Endothelial cell of umbilical vein (primary cell): ENCODE results near the gene PTPDC1. TPM values are rescaled to one million over a fixed set of nuclear protein-coding genes. Genes with fewer than 3 reads are reported as not detected.

Source experiments
- BruUV-seq: library from RNA; stranded (reverse); fragments of 400-500 nt; replicated peaks from 2 replicates; lab custom pipeline; 2021; lab: Mats Ljungman, UMichigan
- CTCF ChIA-PET: fragments of 300-600, 350-600 bp; sonication (Branson Sonifier 250); formaldehyde crosslinking; loops from one replicate; lab custom pipeline; 2021; ENCODE audit warnings: antibody characterized with exemption, inconsistent platforms; lab: Charles Lee
- POLR2A ChIA-PET: fragments of 300-600, 350-600 bp; sonication (Branson Sonifier 250); formaldehyde crosslinking; loops from one replicate; lab custom pipeline; 2021; ENCODE audit warnings: antibody characterized with exemption, inconsistent platforms; lab: Charles Lee
- DNase-seq: peaks from one replicate; pipeline ENCODE4 v3.0.0-alpha.2; 2011; ENCODE audit warnings: low read depth, low spot score
- FAIRE-seq: peaks from 2 replicates; lab custom pipeline; 2011; peaks lifted over from hg19 to GRCh38; lab: Jason Lieb, UNC
- H2AFZ ChIP-seq: 2 replicates; pipeline ENCODE4 v1.6.0; 2012; ENCODE audit warnings: low read depth, low read length, control low read depth, inconsistent platforms
- H3K27ac ChIP-seq: 2 replicates; pipeline ENCODE4 v1.5.1; 2011; ENCODE audit warnings: low read depth, mild to moderate bottlenecking, control low read depth, low read length, moderate library complexity; ENCODE audit not compliant: insufficient read depth
- H3K27me3 ChIP-seq, 2 experiments: 2 replicates each; pipeline versions ENCODE4 v1.6.0 to v1.6.1; 2011; ENCODE audit warnings: low read length in 2 of 2, mixed read lengths in 1 of 2; ENCODE audit not compliant: control insufficient read depth in 2 of 2, insufficient read depth in 2 of 2
- H3K36me3 ChIP-seq, 2 experiments: 2 replicates in 1 of 2; 3 replicates in 1 of 2; pipeline ENCODE4 v1.5.1; 2011; ENCODE audit warnings: low read length in 2 of 2, mild to moderate bottlenecking in 1 of 2, moderate library complexity in 1 of 2; ENCODE audit not compliant: control insufficient read depth in 2 of 2, insufficient read depth in 2 of 2; ENCODE audit errors: extremely low read depth in 1 of 2
- H3K4me1 ChIP-seq: 3 replicates; pipeline ENCODE4 v1.5.1; 2011; ENCODE audit warnings: mild to moderate bottlenecking, low read length; ENCODE audit not compliant: control insufficient read depth, insufficient read depth; ENCODE audit errors: extremely low read depth
- H3K4me2 ChIP-seq: 2 replicates; pipeline ENCODE4 v1.6.1; 2011; ENCODE audit warnings: low read length, control low read depth, mixed read lengths; ENCODE audit not compliant: insufficient read depth
- H3K4me3 ChIP-seq, 3 experiments: fragments of 200-600 bp in 1 of 3; sonication (generic), shearing (Covaris generic) in 1 of 3; replicated peaks in 1 of 3; 2 replicates each; pipeline ENCODE4 v1.5.1; 2011 to 2016; ENCODE audit warnings: control low read depth in 3 of 3, low read length in 3 of 3, mild to moderate bottlenecking in 2 of 3, inconsistent platforms in 1 of 3, low read depth in 1 of 3, moderate library complexity in 1 of 3; ENCODE audit not compliant: insufficient read depth in 1 of 3
- H3K79me2 ChIP-seq: 2 replicates; pipeline ENCODE4 v1.6.0; 2012; ENCODE audit warnings: low read length, inconsistent platforms; ENCODE audit not compliant: control insufficient read depth, insufficient read depth
- H3K9ac ChIP-seq: replicated peaks from 2 replicates; pipeline ENCODE3; 2011; ENCODE audit warnings: low read length, control low read depth; ENCODE audit not compliant: insufficient read depth; ENCODE audit errors: extremely low read depth
- H3K9me1 ChIP-seq: replicated peaks from 3 replicates; pipeline ENCODE4 v1.6.0; 2011; ENCODE audit warnings: mild to moderate bottlenecking, low read length; ENCODE audit not compliant: control insufficient read depth, insufficient read depth; ENCODE audit errors: extremely low read depth
- H3K9me3 ChIP-seq: replicated peaks from 2 replicates; pipeline ENCODE4 v1.5.1; 2012; ENCODE audit warnings: low read length, inconsistent platforms; ENCODE audit not compliant: control insufficient read depth, insufficient read depth
- H4K20me1 ChIP-seq: replicated peaks from 2 replicates; pipeline ENCODE3; 2011; ENCODE audit warnings: mild to moderate bottlenecking, low read length; ENCODE audit not compliant: control insufficient read depth, insufficient read depth; ENCODE audit errors: extremely low read depth
- EZH2 ChIP-seq: IDR thresholded peaks from 2 replicates; pipeline ENCODE4 v1.6.1; 2012; ENCODE audit warnings: borderline replicate concordance, low read depth, mild to moderate bottlenecking, moderate library complexity, low read length, inconsistent platforms; ENCODE audit not compliant: severe bottlenecking
- FOS ChIP-seq: IDR thresholded peaks from 2 replicates; pipeline ENCODE4 v1.6.1; 2011; ENCODE audit warnings: mild to moderate bottlenecking, low read length, moderate library complexity, borderline replicate concordance; ENCODE audit not compliant: insufficient read depth
- GATA2 ChIP-seq: IDR thresholded peaks from 2 replicates; pipeline ENCODE4 v1.7.0; 2011; ENCODE audit warnings: low read depth, mild to moderate bottlenecking, moderate library complexity, mixed read lengths, low read length; ENCODE audit not compliant: insufficient read length, insufficient read depth
- JUN ChIP-seq: IDR thresholded peaks from 2 replicates; pipeline ENCODE4 v1.6.1; 2011; ENCODE audit warnings: borderline replicate concordance, low read depth; ENCODE audit not compliant: insufficient read length, insufficient read depth
- MYC ChIP-seq: IDR thresholded peaks from one replicate; pipeline ENCODE4 v1.6.1; 2011; ENCODE audit warnings: mild to moderate bottlenecking, low read depth, low read length
- POLR2A ChIP-seq: IDR thresholded peaks from 2 replicates; pipeline ENCODE4 v1.6.1; 2012; ENCODE audit warnings: low read depth, mild to moderate bottlenecking, control low read depth, low read length
- POLR2AphosphoS5 ChIP-seq: IDR thresholded peaks from 2 replicates; pipeline ENCODE4 v1.6.1; 2012; ENCODE audit warnings: low read depth, mild to moderate bottlenecking, control low read depth, low read length, moderate library complexity; ENCODE audit not compliant: insufficient read depth
- dilution Hi-C: fragments of 300-500 bp; cut with MboI; formaldehyde crosslinking; loops from one replicate; pipeline ENCODE4 v1.15.0; 2019; ENCODE audit warnings: low sequenced_read_pairs; ENCODE audit not compliant: extremely low pct_ligation_motif_present
- intact Hi-C: fragments of 100-400 bp; cut with micrococcal nuclease; formaldehyde crosslinking; loops from one replicate; pipeline ENCODE4 v1.10.0; 2022
- polyA plus RNA-seq, 4 experiments: library from polyadenylated mRNA; depleted of rRNA in 3 of 4; stranded (reverse) in 3 of 4; unstranded in 1 of 4; fragments of >200 nt; gene quantifications; 2 replicates each; pipeline versions ENCODE4 v1.2.1 to v1.2.3, GENCODE V29; 2011 to 2012; ENCODE audit warnings: missing spikeins in 1 of 4
- total RNA-seq: library from RNA; stranded (reverse); gene quantifications from 2 replicates; pipeline ENCODE4 v1.2.3, GENCODE V29; 2021
- TF ChIP-seq, protein P1 (sequence below), 2 donors: IDR thresholded peaks; 1 replicate in 1 of 2; 2 replicates in 1 of 2; pipeline ENCODE4 v1.5.1; 2011; ENCODE audit warnings: low read length in 2 of 2, mild to moderate bottlenecking in 2 of 2, moderate library complexity in 2 of 2, control low read depth in 1 of 2, inconsistent platforms in 1 of 2, low read depth in 1 of 2; ENCODE audit not compliant: insufficient read depth in 1 of 2; ENCODE audit errors: extremely low read depth in 1 of 2
- TF ChIP-seq, protein P2 (sequence below): IDR thresholded peaks from 2 replicates; pipeline ENCODE4 v1.6.1; 2011; ENCODE audit not compliant: insufficient read depth, insufficient read length

PTPDC1 gene
- total and polyA plus RNA-seq, 2 donors (not counting 3 experiments of a cell fraction or from before 2014, with no cell fraction given), result 4.3 to 9.1 TPM

DNA sequence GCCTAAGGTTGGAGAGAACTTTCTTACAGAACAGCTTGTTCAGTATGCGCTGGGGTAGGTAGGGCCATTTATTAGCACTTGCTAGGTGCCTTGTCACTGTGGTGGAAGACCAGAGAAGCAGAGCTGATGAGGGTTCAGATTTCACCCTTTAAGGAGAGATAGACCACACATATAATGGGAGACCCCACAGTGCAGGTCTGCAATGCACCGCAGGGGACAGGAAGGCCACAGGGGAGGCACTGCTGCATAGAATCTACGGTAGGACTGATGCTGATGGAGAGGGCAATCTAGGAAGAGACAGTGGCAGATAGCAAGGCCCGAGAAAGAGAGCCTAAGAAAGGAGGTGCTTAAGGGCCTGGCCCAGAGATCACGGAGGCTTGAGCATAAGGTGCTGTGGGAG is 64.2 kb downstream of the PTPDC1 start:
- Histone ChIP-seq H3K4me2 (no peak overlapping the region), H3K4me3 (no peak overlapping the region), H2AFZ (no peak overlapping the region), H3K36me3 (no peaks in the 10 kb centered on the region), H3K27ac (no peak overlapping the region), H3K79me2 (no peaks in the 10 kb centered on the region), H3K27me3 (no peaks in the 10 kb centered on the region), H3K4me1 (no peaks in the 10 kb centered on the region), H4K20me1 (no peaks in the 10 kb centered on the region), H3K9me1 (no peaks in the 10 kb centered on the region), H3K9ac (no peak overlapping the region), H3K9me3 (no peaks in the 10 kb centered on the region)
- DNase-seq, result no peak
- CTCF ChIA-PET, result interaction anchor here (1.1 to 2.0 kb wide), 2 partner anchors 8 to 65 kb away, joined by 3 to 6 read pairs; no protein-coding TSS in a partner anchor
- TF ChIP-seq MYC, result no peak
- TF ChIP-seq GATA2, result no peak
- no peak for TF ChIP-seq JUN
- no peak for TF ChIP-seq POLR2A
- TF ChIP-seq, protein P1, sequence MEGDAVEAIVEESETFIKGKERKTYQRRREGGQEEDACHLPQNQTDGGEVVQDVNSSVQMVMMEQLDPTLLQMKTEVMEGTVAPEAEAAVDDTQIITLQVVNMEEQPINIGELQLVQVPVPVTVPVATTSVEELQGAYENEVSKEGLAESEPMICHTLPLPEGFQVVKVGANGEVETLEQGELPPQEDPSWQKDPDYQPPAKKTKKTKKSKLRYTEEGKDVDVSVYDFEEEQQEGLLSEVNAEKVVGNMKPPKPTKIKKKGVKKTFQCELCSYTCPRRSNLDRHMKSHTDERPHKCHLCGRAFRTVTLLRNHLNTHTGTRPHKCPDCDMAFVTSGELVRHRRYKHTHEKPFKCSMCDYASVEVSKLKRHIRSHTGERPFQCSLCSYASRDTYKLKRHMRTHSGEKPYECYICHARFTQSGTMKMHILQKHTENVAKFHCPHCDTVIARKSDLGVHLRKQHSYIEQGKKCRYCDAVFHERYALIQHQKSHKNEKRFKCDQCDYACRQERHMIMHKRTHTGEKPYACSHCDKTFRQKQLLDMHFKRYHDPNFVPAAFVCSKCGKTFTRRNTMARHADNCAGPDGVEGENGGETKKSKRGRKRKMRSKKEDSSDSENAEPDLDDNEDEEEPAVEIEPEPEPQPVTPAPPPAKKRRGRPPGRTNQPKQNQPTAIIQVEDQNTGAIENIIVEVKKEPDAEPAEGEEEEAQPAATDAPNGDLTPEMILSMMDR (IDR thresholded peaks at IDR 0.05; ENCODE audit: extremely low read depth in 1 of 2, insufficient read depth in 1 of 2, low read depth in 1 of 2, low read length in 2 of 2), result no peak
- no peak for TF ChIP-seq POLR2AphosphoS5
- no peak for TF ChIP-seq FOS
- no peak for TF ChIP-seq EZH2
- TF ChIP-seq, protein P2, sequence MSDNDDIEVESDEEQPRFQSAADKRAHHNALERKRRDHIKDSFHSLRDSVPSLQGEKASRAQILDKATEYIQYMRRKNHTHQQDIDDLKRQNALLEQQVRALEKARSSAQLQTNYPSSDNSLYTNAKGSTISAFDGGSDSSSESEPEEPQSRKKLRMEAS, result no peak
- no peak for FAIRE-seq
- no TSS peak for BruUV-seq
- POLR2A ChIA-PET, result no interaction called here
- intact Hi-C loops, result no loop called here
- dilution Hi-C loops, result no loop called here
